Activated T-helper 2 cell treated with anti-CD3 and anti-CD28 coated beads, Interferon-gamma antibody, Interleukin-2, Interleukin-4, amounts not matched to agents 10 μg/mL and 5 μg/mL and 100 μg/mL, durations not matched to agents 14 hours and 24 hours and 36 hours (primary cell): Measurements from ENCODE around the gene IL23R. TPM values are rescaled to one million over a fixed set of nuclear protein-coding genes. Genes with fewer than 3 reads are reported as not detected.
"Not testable (repeated sequence)": the region's sequence is repeated elsewhere in the genome, so short reads cannot be mapped to it uniquely, and the experiment has no call there.

Experiments used
- DNase-seq: peaks from one replicate; pipeline ENCODE4 v3.0.0; 2021; ENCODE audit warnings: low spot score
- H3K27ac Mint-ChIP-seq: one replicate; pipeline ENCODE4 v1.8.0; 2021; ENCODE audit warnings: mixed read lengths
- H3K27me3 Mint-ChIP-seq: one replicate; pipeline ENCODE4 v1.8.0; 2021; ENCODE audit warnings: low read depth, mixed read lengths
- H3K36me3 Mint-ChIP-seq: one replicate; pipeline ENCODE4 v1.8.0; 2021; ENCODE audit warnings: low read depth, mixed read lengths
- H3K4me1 Mint-ChIP-seq: one replicate; pipeline ENCODE4 v1.8.0; 2021; ENCODE audit warnings: low read depth, mixed read lengths
- H3K4me3 Mint-ChIP-seq: one replicate; pipeline ENCODE4 v1.8.0; 2021; ENCODE audit warnings: low read depth, mild to moderate bottlenecking, moderate library complexity, mixed read lengths
- H3K9me3 Mint-ChIP-seq: one replicate; pipeline ENCODE4 v1.8.0; 2021; ENCODE audit warnings: mixed read lengths
- intact Hi-C: fragments of 100-400 bp; cut with micrococcal nuclease; formaldehyde crosslinking; loops from one replicate; pipeline ENCODE4 v1.15.1; 2023
- total RNA-seq: library from RNA; stranded (reverse); gene quantifications from 2 replicates; pipeline ENCODE4 v1.2.3, GENCODE V29; 2022

IL23R gene
- total RNA-seq, 1 donor from 2014 or later = 0.80 TPM

GRCh38 chr1:67189953-67190352 lies 23.7 kb downstream of the IL23R start:
- Mint-ChIP-seq H3K4me3 (no peak overlapping the region), H3K4me1 (peaks cover 9% of the 10 kb centered on the region), H3K36me3 (no peaks in the 10 kb centered on the region), H3K27me3 (no peaks in the 10 kb centered on the region), H3K9me3 (no peaks in the 10 kb centered on the region), H3K27ac (peak overlapping the region; percentile 39)
- intact Hi-C loops = loop anchor here (5.0 kb wide), 2 partner anchors 33 to 138 kb away; partner anchors contain the start of gene SLC35D1
- DNase-seq = no peak

- intact Hi-C loops = loop anchor here (5.0 kb wide), 2 partner anchors 33 to 138 kb away; partner anchors contain the start of gene SLC35D1
- Mint-ChIP-seq H3K36me3 (no peaks in the 10 kb centered on the region), H3K4me1 (peaks cover 10% of the 10 kb centered on the region), H3K9me3 (no peaks in the 10 kb centered on the region), H3K4me3 (no peak overlapping the region), H3K27me3 (no peaks in the 10 kb centered on the region), H3K27ac (peak overlapping the region; percentile 39)
- DNase-seq = no peak
These were observed 24.2 kb downstream of the IL23R start for GRCh38 chr1:67190410-67190809.

- Mint-ChIP-seq H3K4me3 (no peak overlapping the region), H3K27ac (no peak overlapping the region), H3K9me3 (no peaks in the 10 kb centered on the region), H3K36me3 (no peaks in the 10 kb centered on the region), H3K4me1 (peaks cover 10% of the 10 kb centered on the region), H3K27me3 (no peaks in the 10 kb centered on the region)
- DNase-seq = no peak
- intact Hi-C loops = loop anchor here (1.0 to 5.0 kb wide), 3 partner anchors 19 to 139 kb away; partner anchors contain the start of gene SLC35D1
These were observed 24.7 kb downstream of the IL23R start for GRCh38 chr1:67190942-67191341.

- Mint-ChIP-seq H3K4me3 (no peak overlapping the region), H3K27ac (no peak overlapping the region), H3K27me3 (no peaks in the 10 kb centered on the region), H3K36me3 (no peaks in the 10 kb centered on the region), H3K4me1 (peaks cover 10% of the 10 kb centered on the region), H3K9me3 (no peaks in the 10 kb centered on the region)
- intact Hi-C loops = loop anchor here (1.0 to 5.0 kb wide), 3 partner anchors 20 to 140 kb away; partner anchors contain the start of gene SLC35D1
- DNase-seq = no peak
These were observed 25.6 kb downstream of the IL23R start for GRCh38 chr1:67191668-67192520.

GRCh38 chr1:67192902-67193301 lies 26.6 kb downstream of the IL23R start:
- Mint-ChIP-seq H3K27me3 (no peaks in the 10 kb centered on the region), H3K4me3 (no peak overlapping the region), H3K4me1 (peaks cover 10% of the 10 kb centered on the region), H3K9me3 (no peaks in the 10 kb centered on the region), H3K36me3 (no peaks in the 10 kb centered on the region), H3K27ac (no peak overlapping the region)
- intact Hi-C loops = loop anchor here (5.0 kb wide), 2 partner anchors 36 to 141 kb away; partner anchors contain the start of gene SLC35D1
- no peak for DNase-seq

- Mint-ChIP-seq H3K4me1 (peaks cover 10% of the 10 kb centered on the region), H3K27ac (peak overlapping the region; percentile 59), H3K27me3 (no peaks in the 10 kb centered on the region), H3K4me3 (no peak overlapping the region), H3K9me3 (no peaks in the 10 kb centered on the region), H3K36me3 (no peaks in the 10 kb centered on the region)
- DNase-seq = no peak
- intact Hi-C loops = loop anchor here (1.0 to 5.0 kb wide), 7 partner anchors 19 to 147 kb away; partner anchors contain the start of genes IL23R and SLC35D1
These were observed 27.4 kb downstream of the IL23R start for GRCh38 chr1:67193704-67194103.

GRCh38 chr1:67194209-67194863 lies 28.1 kb downstream of the IL23R start:
- no peaks in the 10 kb centered on the region for H3K9me3 Mint-ChIP-seq
- no peak overlapping the region for H3K4me3 Mint-ChIP-seq
- intact Hi-C loops = loop anchor here (1.0 to 5.0 kb wide), 7 partner anchors 18 to 146 kb away; partner anchors contain the start of genes IL23R and SLC35D1
- no peaks in the 10 kb centered on the region for H3K36me3 Mint-ChIP-seq
- DNase-seq = no peak
- peak overlapping the region; percentile 60 for H3K27ac Mint-ChIP-seq
- no peaks in the 10 kb centered on the region for H3K27me3 Mint-ChIP-seq
- H3K4me1 Mint-ChIP-seq = peaks cover 10% of the 10 kb centered on the region

GRCh38 chr1:67200755-67201154 lies 34.5 kb downstream of the IL23R start:
- H3K4me3 Mint-ChIP-seq = no peak overlapping the region
- H3K9me3 Mint-ChIP-seq = no peaks in the 10 kb centered on the region

GRCh38 chr1:67201891-67202290 lies 35.6 kb downstream of the IL23R start:
- intact Hi-C loops = no loop called here
- Mint-ChIP-seq H3K27me3 (no peaks in the 10 kb centered on the region), H3K27ac (no peak overlapping the region)

More at GRCh38 chr1:67200755-67201154, 34.5 kb downstream of the IL23R start:
- H3K4me1 Mint-ChIP-seq = no peaks in the 10 kb centered on the region
- no peaks in the 10 kb centered on the region for H3K36me3 Mint-ChIP-seq
- no peak for DNase-seq
- no peak overlapping the region for H3K27ac Mint-ChIP-seq
- intact Hi-C loops = no loop called here
- H3K27me3 Mint-ChIP-seq = no peaks in the 10 kb centered on the region

GRCh38 chr1:67204298-67204980 lies 38.2 kb downstream of the IL23R start:
- Mint-ChIP-seq H3K9me3 (no peaks in the 10 kb centered on the region), H3K27ac (no peak overlapping the region), H3K4me1 (no peaks in the 10 kb centered on the region), H3K36me3 (no peaks in the 10 kb centered on the region), H3K27me3 (no peaks in the 10 kb centered on the region), H3K4me3 (no peak overlapping the region)
- no peak for DNase-seq
- intact Hi-C loops = no loop called here

More at GRCh38 chr1:67201891-67202290, 35.6 kb downstream of the IL23R start:
- H3K36me3 Mint-ChIP-seq = no peaks in the 10 kb centered on the region
- no peak for DNase-seq
- no peaks in the 10 kb centered on the region for H3K4me1 Mint-ChIP-seq
- no peak overlapping the region for H3K4me3 Mint-ChIP-seq
- H3K9me3 Mint-ChIP-seq = no peaks in the 10 kb centered on the region

GRCh38 chr1:67207398-67207797 lies 41.1 kb downstream of the IL23R start:
- H3K36me3 Mint-ChIP-seq, H3K4me3 Mint-ChIP-seq, intact Hi-C loops, H3K9me3 Mint-ChIP-seq, H3K27ac Mint-ChIP-seq, H3K4me1 Mint-ChIP-seq, H3K27me3 Mint-ChIP-seq, DNase-seq: not testable (repeated sequence)

GRCh38 chr1:67208217-67208616 lies 42.0 kb downstream of the IL23R start:
- DNase-seq = no peak
- Mint-ChIP-seq H3K9me3 (no peaks in the 10 kb centered on the region), H3K4me1 (peaks cover 15% of the 10 kb centered on the region), H3K36me3 (no peaks in the 10 kb centered on the region), H3K27me3 (no peaks in the 10 kb centered on the region), H3K27ac (no peak overlapping the region), H3K4me3 (no peak overlapping the region)
- intact Hi-C loops = no loop called here
